HG02610 (cell line): ENCODE measurements around the gene PCNX4.

Source experiments
- ATAC-seq: cut with Tn5 transposase; IDR thresholded peaks from one replicate; pipeline ENCODE4 v1.9.1; 2021; ENCODE audit warnings: mild to moderate bottlenecking, moderate library complexity; ENCODE audit not compliant: unreplicated experiment

The PCNX4 gene

DNA sequence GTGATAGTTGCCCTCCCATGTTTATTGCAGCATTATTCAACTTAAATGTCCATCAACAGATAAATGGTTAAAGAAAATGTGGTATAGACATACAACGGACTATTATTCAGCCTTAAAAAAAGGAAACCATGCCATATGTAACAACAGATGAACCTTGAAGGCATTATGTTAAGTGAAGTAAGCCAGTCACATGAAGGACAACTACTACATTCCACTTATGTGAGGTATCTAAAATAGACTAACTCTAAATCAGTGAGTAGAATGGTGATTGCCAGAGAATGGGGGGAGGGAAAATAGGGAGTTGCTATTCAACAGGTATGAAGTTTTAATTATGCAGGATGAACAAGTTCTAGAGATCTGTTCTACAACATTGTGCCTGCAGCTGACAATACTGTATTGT is 10.1 kb downstream of the PCNX4 start:
- no peak for ATAC-seq

DNA sequence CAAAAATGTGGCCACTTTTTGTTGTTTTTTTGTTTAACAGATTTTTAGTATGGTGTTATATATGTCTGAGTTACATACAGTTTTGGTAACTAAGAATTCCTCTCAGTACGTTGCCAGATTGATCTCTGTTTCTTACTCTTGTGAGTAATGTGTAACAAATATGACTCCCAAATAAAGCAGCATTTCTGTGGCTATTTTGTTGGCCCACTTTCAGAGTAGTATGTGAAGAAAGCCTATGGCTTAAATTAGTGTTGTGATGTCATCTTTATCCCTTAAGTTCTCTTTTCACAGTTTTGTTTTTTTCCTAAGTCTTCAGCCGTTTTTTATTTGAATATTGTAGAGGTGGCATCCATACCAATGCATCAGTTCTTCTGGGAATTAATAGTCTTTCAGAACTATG is 10.7 kb downstream of the PCNX4 start:
- ATAC-seq, result no peak

DNA sequence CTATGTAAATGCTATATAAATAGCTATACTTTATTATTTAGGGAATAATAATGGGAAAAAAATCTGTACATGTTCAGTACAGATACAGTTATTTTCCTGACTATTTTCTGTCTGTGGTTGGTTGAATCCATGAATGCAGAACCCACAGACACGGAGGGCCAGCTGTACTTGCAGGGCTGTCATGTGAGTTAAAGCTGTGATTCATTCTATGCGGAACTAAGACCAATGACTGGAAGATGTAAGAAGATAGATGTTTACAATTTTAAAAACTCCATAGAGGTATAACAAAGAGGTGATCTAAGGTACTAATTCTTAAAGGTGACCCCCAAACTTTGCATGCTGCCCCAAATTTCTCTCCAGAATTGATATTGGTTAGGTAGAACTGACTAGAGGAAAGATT is 14.6 kb downstream of the PCNX4 start:
- ATAC-seq, result no peak

DNA sequence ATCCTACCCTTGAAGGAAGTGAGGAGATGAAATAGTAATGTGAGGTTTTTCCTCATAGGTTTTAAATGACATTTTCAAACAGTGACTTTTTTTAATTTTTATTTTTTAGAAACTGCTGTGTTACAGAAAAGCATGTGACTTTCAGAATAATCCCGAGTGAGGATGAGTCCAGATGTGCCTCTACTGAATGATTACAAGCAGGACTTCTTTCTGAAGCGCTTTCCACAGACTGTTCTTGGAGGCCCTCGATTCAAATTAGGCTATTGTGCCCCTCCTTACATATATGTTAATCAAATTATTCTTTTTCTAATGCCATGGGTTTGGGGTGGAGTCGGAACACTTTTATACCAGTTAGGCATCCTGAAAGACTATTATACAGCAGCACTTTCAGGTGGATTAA is 15.8 kb downstream of the PCNX4 start:
- ATAC-seq, result no peak

DNA sequence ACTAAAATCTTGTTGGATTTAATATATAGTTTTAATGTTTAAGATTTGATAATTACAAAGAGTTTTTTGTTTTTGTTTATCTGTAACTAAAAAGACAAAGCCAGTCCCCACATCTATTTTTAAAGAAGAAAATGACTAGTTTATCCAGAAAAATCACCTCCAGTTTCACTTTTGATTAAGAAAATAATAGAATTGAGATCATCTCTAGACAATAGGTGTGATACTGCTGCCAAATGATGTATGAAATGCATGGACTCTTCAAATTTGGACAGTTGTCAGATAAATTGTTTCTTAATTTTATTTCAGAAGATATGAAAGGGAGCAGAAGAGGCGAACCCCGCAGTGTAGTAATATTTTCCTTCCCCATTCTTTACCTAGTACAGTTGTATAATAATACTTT is 20.0 kb downstream of the PCNX4 start:
- ATAC-seq, result no peak

DNA sequence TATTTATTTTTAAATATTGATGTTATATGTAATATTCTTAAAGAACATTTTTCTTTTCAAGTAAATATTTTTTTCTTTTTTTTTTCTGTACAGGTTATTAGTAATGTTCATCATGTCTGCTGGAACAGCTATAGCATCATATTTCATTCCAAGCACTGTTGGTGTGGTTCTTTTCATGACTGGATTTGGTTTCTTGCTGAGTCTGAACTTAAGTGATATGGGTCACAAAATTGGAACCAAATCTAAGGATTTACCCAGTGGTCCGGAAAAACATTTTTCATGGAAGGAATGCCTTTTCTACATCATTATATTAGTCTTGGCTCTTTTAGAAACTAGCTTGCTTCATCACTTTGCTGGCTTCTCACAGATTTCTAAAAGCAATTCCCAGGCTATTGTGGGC is 23.2 kb downstream of the PCNX4 start:
- no peak for ATAC-seq

DNA sequence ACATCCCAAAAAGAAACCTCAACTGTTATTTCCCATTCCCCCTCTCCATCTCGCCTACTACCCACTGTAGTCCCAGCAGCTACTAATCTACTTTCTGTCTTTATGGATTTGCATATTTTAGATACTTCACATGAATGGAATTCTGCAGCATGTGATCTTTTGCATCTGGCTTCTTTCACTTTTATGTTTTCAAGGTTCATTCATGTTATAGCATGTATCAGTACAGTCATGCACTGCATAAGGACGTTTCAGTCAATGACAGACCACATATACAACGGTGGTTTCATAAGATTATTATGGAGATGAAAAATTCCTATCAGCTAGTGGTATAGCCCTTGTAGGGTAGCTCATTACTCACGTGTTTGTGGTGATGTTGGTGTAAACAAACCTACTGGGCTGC is 24.5 kb downstream of the PCNX4 start:
- ATAC-seq, result no peak

DNA sequence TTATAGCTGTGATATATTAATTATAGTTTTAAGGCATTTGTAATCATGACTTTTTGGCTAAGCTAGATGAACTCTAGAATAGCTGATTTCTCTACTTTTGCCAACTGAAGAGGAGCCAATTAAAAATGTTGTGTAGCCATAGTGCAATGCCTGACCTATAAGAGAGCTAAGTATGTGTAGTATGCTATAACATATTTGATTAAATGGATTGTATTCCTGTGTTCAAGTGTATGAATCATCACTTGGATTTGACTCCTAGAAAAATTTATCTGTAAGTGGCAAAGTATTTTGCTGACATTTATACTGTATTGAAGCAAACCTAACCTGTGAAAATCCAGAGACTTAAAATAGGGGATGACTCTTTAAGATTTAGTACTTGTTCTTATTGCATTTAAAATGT is 34.2 kb downstream of the PCNX4 start:
- no peak for ATAC-seq

DNA sequence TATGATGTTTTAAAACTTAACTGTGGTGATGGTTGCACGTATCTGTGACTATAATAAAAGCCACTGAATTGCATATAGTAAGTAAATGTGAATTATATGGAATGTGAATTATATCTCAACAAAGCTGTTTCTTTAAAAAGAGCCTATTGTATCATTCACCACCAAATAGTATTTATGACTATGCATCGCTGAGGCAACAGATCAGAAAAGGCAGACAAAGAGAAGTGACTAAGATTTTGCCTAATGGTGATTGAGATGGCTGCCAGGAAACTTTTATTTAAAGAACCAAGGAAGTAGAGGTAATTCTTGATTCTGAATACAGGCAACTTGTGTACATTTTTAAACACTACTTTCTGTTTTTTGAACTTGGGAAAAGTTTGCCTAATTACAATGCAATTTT is 41.8 kb downstream of the PCNX4 start:
- ATAC-seq, result no peak

DNA sequence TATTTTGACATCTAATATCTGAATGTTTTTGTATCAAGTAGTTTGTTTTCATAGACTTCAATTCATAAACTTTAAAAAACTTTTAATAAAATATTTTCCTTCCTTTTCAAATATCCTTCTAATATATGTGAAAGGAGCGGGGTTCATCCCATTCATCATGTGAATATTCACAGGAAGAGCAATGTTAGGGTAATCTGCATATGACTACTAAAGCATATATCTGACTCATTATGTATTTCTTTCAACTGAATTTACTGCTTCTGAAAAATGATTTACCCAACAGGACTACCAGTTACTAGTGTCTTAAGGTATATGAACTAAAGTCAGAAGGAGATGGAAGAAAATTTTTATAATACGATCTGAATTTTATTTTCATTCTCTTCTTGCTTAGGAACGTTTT is 43.0 kb downstream of the PCNX4 start:
- no peak for ATAC-seq

DNA sequence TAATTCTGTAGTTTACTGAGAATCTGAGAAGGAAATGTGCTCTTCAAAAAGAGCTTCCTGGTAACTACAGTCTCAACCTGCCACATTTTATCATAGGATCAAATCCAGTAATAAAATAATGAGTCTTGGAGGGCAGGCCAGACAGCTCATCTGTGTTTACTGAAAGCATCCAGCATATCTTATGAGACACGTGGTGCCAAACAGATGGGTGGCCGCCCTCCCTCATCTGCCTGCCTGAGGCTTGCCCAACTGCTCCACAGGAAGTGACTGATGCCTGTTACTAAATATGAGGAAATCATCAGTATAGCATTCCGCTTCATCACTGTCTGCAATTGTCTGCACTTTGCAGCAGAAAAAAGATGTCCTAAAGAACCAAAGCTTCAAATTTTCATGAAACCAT is 60.0 kb downstream of the PCNX4 start:
- peak; percentile 86 for ATAC-seq

DNA sequence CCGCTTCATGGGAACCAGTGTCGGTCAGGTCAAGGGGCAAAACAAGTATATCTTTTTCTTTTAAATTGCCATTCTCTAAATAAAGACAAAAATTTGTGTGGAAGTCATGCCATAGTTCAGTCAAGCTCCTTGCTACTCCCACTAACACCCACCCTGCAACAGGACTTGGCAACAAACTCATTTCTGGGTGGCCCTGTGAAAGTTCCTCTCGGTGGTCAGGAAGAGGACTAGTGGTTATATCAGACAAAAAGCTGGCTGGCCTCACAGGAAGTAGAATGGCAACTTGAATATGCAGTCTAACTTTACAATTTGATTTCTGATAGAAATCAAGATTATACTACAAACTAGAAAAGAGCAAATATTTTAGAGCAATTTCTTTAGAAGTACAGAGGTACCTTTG is 62.3 kb downstream of the PCNX4 start:
- no peak for ATAC-seq

DNA sequence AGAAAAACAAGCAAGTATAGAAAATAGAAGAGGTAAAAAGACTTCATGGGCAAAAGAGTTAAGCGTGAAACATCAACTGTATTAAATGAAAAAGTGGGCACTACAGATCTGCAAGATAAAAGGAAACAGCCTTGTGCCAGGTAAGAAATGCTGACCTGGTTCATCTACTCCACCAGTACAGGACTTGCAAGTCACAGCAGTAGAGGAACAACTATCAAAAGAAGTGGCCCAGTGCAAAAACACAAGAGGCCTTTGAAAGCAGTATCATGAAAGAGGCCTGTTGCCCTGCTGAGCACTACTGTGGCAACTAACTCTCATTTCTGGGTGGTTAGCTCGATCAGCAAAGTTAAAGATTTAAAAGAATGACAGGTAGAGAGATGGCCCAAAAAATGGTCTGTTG is 62.9 kb downstream of the PCNX4 start:
- ATAC-seq, result no peak

DNA sequence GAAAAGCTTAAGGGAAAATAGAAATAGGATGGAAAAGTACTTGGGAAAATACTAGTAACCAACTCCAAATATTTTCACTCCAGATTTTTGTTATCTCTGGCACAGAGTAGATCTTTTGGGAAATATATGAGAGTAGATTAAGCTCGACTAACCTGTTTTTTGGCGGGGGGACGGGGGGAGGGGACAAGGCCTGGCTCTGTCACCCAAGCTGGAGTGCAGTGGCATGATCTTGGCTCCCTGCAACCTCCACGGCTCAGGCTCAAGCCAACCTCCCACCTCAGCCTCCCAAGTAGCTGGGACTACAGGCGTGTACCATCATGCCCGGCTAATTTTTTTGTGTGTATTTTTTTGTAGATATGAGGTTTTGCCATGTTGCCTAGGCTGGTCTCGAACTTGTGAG is 68.7 kb downstream of the PCNX4 start:
- ATAC-seq, result no peak

DNA sequence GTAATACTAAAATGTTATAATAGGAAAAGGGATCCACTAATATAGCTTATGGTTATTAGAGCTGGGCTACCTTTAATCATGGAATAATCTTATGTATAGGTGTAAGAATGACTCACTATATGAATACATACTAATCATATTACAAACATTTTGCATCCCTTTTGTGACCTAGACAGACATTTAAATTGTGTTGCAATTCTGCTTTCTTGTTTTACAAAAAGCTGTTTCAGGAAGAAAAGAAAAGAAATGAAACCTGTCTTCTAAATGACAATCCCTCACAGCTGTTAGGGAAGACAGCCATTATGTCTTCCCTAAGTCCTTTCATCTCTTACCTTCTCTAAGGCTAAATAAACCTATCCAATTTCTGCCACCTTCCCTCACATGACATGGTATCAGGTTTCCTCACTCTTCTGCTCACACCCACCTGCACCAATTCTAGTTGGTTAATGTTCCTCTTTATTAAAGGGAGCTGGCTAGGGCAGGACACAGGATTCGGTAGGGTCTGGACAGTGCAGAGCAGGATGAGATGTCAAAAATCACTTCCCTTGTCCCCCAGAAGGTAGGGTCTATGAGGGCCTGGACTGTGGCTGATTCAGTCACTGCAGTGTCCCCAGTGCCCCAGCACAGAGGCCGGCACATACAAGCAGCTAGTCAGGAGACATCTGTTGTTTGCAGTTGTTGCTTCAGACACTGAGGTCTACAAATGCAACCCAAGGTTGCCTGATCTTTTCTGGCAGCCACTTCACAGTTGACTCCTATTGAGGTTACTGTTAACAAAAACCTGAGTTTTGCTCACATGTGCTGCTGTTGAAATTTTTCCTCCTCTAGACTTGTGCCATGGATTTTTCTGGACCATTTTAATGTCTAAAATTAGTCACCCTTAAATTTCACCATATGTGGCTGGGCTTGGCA is 69.7 kb downstream of the PCNX4 start:
- ATAC-seq, result no peak

DNA sequence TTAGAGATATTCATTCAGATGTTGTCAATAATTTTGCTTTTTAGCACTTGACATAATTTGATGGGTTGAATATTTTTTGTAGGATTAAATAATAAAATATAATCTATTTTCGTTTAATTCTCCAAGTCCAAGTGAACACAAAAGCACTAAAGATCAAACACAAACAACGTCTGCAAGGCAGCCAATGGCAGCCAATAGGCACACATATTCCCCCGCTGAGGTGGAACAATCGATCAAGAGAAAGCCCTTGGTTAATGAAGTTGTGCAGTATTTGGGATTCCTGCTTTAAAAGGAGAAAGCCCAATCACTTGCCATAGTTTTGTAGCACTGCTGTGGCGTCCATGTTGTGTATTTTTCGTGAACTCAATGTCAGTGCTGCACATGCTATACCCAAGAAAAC is 72.0 kb downstream of the PCNX4 start:
- ATAC-seq, result no peak

DNA sequence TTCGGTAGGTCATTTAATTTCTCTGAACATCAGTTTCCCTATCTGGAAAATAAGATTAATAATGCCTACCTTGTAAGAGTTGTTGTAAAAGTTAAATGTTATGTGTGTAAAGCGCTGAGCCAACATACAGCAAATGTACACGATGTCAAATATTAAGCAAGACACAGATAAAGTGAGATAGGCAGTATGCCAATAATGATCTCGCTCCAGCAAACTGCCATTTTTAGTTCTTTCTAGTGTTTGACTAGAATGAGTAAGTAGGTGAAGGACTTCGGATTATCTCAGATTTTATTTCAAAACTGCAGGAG is 72.6 kb downstream of the PCNX4 start:
- peak; percentile 5 for ATAC-seq

DNA sequence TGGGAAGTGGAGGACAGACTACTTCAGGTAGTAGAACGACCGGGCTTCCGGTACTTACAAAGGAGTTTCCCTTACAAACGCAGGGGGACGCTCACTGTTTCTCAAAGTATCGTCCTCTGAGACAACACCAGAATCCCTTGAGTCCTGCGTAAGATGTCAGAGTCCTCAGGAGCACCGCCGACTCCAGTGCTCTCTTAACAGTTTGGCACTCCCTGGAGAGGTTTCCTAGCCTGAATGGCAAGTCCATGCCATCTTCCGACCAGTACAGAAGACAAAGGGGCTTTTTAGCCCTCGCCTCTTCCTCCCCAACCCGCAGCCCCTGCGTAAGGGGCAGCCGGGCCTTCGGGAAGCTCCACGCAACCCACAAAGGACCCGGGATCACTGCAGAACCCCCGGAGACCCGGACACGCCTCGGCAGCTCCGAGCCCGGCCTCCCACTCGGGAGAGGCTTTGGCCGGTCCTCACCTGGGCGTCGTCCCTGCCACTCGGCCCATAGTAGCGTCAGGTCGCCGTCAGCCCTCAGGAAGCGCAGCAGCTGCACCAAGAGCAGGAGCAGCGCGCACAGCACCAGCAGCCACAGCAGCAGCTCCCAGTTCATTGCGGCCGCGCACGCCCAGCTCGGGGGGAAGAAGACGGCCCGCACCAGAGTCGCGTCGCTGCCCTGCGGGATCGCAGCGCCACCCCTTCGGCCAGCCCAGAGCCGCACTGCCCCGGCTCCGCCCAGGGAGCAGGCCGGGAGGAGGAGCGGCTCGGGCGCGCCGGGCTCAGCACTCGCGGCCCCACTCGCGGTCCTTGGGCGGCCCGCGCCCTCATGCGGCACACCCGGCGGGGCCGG is 73.2 kb downstream of the PCNX4 start, which contains the start of gene DHRS7:
Gene DHRS7, minus strand, starts transcription at position 687 of the 835 bp plus-strand sequence. Its CDS starts 89 bp downstream, at position 598.
- peak; percentile 87 for ATAC-seq

DNA sequence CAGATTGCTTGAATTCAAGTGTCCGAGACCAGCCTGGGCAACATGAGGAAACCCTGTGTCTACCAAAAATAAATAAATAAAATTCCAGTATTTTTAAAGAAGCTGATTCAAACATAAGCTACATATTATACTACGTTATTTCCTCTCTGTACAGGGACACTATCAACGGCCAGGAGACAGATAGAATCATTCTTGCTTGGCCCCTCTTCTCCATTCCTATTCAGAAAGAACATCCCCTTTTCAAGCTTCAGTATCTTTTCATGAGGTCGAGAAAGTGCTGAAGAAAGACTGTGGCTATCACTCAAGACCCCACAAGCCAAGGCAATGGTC is 73.8 kb downstream of the PCNX4 start:
- ATAC-seq, result peak; percentile 9

DNA sequence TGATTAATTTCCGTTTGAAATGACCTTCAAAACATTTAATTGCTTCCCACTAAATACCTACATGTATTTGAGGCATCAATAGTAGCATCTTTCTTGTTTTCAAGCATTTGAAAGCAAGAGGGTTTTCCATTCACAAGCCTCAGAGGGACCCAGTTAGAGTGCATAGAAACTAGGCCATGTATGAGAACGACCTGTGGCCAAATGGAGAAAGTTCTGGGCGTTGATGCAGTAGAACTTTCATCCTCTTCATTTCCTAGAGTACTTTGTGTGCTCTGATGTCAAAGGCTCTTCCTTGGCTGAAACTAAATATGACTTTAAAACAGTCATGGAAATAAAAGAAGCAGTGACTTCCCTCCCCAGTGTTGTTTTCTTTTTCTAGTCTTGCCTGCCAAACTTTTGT is 74.4 kb downstream of the PCNX4 start:
- ATAC-seq, result no peak

DNA sequence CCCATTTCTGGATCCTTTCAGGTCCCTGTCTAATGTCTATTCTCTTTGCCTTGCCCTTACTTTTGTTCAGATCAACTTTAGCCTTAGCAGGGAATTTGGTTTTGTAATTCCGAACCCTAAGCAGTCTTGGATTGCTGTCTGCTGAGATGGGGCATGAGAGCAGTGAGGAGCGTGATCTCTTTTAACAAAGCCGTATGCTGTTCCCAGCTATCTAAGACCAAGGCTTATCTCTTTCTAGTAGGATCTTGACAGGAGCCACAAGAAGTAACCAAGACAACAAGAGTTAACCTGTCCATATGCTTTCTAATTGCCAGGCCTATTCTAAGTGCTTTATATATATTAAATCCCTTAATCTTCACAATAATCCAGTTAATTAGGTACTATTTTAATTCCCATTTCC is 78.0 kb downstream of the PCNX4 start:
- ATAC-seq, result no peak

DNA sequence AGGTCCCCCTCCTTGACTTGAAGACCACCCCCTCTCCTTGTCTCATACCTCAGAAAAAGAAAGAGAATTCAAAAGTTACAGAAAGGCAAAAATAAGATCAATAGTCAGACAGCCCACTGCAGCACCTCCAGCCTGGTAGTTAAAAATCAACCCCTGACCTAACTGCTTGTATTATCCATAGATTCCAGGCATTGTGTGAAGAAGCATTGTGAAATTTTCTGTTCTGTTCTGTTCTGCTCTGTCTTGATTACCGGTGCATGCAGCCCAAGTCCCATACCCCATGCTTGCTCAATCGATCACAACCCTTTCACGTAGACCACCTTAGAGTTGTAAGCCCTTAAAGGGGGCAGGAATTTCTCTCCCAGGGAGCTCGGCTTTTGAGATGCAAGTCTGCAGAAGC is 79.2 kb downstream of the PCNX4 start:
- no peak for ATAC-seq
